ENCODE data around the gene LINC00237.
A peak's percentile ranks its signal among the peaks of the same experiment; 100 is the strongest.

Gene LINC00237

GRCh38 chr20:21106171-21107017 lies at the start of gene LINC00237:
TSS of gene LINC00237 (minus strand) at chr20:21106358.
- no peak for DNase-seq

- no peak for DNase-seq
Observed at GRCh38 chr20:21155268-21155667, 49.1 kb upstream of the LINC00237 start.

GRCh38 chr20:21154692-21155091 lies 48.5 kb upstream of the LINC00237 start:
- no peak for DNase-seq

- no peak for DNase-seq
Observed at GRCh38 chr20:21151791-21152190, 45.6 kb upstream of the LINC00237 start.

- DNase-seq, result no peak
Observed at GRCh38 chr20:21149344-21149743, 43.2 kb upstream of the LINC00237 start.

DNA sequence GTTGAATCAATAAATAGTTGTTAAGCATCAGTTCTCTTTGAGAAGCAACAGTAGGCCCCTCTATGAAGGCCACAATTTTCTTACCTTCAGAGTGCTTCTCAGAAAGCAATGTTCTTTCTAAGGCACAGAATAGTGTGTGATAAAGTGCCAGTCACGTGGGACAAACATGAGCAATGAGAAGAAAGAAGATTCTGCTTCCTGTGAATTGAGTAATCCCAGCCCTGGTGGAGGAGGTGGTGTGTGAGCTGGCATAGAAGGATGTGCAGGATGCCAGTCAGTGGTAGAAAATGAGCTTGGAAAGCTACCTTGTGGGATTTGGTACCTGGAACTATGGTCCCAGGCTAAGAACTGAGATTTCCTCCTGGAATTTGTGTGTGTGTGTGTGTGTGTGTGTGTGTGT lies 41.4 kb upstream of the LINC00237 start:
- DNase-seq, result no peak

GRCh38 chr20:21146215-21146614 lies 40.1 kb upstream of the LINC00237 start:
- DNase-seq, result no peak

- DNase-seq, result no peak
Observed at GRCh38 chr20:21145424-21145823, 39.3 kb upstream of the LINC00237 start.

DNA sequence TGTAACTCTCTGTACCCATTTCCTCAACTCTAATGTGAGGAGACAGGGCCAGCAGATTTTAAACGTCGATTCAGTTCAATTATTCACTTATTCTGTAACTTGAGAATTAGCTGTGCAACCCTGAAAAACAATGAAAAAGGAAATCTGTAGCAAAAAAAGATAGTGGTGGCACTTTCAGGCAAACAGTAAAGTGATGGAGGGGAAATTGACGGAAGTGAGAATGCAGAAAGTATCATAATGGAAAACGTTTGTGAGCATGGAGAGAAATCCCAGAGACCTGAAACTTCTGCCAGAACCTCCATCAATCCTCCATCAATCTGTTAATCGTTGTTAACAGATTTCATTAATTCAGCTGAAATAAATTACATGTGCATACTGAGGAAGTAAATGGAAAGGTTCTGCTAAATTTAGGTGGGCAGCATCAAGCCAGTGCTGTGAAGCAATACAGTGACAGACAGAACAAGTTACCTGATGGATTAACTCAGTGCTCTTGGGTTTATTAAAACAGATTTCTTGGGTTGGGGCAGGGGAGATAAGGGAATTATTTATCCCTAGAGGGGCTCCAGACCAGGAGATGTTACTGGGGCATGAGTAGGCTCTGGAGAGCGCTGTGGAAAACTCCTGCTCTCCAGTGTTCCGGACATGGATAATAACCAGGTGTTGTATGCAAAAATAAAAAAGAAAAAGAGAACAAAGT lies 37.2 kb upstream of the LINC00237 start:
- no peak for DNase-seq

DNA sequence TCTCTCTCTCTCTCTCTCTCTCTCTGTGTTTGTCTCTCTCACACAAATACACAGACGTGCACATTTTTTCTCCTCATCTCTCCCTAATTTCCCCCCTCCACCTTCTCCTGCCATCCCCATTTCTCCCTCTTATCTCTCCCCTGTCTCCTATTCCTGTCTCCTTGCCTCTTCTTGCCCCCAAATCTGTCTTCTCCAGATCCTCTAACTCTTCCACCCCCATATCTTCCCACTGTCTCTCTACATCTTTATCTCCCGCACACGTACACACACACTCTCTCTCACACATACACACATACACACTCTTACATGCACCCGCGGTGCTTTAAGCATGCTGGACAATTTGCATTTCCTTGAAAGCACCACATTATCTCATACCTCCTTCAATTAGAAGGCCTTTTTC lies 35.7 kb upstream of the LINC00237 start:
- DNase-seq, result no peak

DNA sequence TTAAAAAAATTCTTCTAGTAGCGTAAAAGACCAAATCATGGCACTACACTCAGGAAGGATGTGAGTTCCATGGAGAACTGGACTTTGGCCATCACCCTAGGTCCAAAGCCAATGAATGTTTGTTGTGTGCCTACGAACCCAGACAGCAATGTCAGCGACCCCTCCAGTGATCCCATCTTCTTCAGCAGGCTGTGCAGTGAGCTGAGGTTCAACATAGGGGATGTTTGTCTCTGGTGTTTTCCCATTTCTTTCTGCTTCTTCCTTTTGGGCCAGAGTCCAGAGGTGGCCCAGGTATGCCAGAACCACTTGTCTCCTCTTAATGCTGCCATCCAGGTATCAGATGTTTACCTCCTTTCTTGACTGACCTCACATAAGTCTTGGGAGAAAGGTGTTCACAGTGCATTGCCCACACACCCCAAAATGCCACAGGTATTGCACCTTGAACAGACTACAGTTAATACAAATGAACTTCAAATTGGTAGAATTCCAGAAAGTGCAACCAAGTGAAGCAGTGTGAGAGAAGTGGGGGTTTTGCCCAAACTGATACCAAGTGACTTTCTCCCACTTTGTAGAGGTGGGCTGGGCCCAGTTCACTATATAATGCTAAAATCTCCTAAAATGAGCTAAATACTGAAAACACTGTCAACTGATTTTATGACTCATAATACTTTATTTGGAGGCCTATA lies 33.9 kb upstream of the LINC00237 start:
- no peak for DNase-seq

- peak; percentile 38 for DNase-seq
Observed at GRCh38 chr20:21137078-21137477, 30.9 kb upstream of the LINC00237 start.

GRCh38 chr20:21136015-21136732 lies 30.0 kb upstream of the LINC00237 start:
- no peak for DNase-seq

- no peak for DNase-seq
Observed at GRCh38 chr20:21134883-21135493, 28.8 kb upstream of the LINC00237 start.

GRCh38 chr20:21133917-21134622 lies 27.9 kb upstream of the LINC00237 start:
- DNase-seq, result no peak

DNA sequence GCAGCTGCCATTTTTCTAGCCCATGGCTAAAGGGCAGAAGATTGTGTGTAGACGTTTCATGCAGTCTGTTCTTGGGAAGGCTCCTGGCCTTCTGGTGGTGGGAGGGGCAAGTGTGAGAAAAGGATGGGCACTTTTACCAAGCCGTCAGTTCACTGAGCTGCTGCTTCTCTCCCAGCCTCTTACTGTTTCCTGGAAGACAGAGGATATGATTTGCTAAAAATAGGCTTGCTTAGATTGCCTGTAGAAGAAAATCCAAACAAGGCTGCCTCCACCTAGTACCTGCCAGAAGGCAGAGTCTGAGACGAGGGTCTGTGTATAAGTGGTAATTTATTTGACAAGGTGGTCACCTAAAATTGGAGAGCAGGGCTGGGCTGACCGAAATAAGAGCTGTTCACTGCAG lies 27.2 kb upstream of the LINC00237 start:
- no peak for DNase-seq

GRCh38 chr20:21129861-21130260 lies 23.7 kb upstream of the LINC00237 start:
- no peak for DNase-seq

GRCh38 chr20:21127201-21127981 lies 21.2 kb upstream of the LINC00237 start:
- DNase-seq, result no peak

DNA sequence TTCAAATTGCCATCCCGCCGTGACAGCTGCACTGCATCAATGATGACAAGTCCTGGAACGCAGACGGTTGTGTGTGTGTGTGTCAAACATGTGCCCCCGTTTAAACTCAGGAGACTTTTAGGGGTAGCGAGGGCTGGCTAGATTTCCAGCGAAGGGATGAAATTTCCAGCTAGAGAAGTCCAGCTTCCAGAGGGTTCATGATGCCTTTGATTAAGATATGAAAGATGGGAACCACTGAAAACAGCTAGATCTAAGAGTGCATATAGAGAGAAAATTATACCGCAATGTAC lies 20.4 kb upstream of the LINC00237 start:
- no peak for DNase-seq

DNA sequence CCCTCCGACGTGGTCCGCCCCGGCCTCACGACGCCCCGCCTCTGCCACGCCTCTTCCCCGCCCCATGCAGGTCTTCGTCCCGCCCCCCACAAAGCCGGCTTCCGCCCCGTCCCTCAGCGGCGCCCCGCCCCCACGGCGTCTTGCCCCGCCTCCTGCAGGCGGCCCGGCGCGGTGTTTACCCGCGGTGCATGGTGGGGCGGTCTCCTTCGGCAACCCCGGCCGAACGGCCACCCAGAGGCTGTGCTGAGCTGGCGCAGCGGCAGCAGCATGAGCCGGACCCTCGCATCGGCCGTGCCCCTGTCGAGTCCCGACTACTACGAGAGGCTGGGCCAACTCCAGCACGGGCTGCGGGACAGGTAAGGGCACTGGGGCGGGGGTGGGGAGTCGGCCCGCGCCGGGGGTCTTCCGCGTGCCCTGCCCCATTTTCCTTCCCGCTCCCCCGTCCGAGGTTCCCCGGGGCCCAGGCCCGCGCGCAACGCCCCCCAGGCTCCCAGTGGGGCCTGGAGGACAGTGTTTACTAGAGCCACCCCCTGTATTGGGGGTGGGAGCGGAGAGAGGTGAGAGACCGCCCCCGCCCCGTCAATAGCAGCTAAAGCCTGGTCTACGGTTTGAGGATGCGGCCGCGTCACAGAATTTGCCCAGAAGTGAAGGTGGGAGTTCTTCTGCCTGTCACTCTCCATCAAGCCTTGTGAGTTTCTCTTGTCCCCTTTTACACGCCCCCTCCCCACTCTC lies 19.9 kb upstream of the LINC00237 start, which contains the start of gene KIZ:
TSS of gene KIZ (plus strand) at position 234 of the 732 bp plus-strand sequence. CDS start at position 268, 34 bp downstream.
- DNase-seq, result peak; percentile 91

All from COR-L47 (cell line).